GM12878 (cell line): ENCODE results near the gene SIMC1. TPM values are rescaled to one million over a fixed set of nuclear protein-coding genes. Genes with fewer than 3 reads are reported as not detected.
"Not testable (repeated sequence)": the region's sequence is repeated elsewhere in the genome, so short reads cannot be mapped to it uniquely, and the experiment has no call there.

Source experiments
- ATAC-seq: fragments of 200-7000 bp; cut with Tn5 transposase; 3 replicates; pipeline ENCODE4 v1.9.1; 2020; ENCODE audit warnings: mild to moderate bottlenecking, moderate library complexity
- BruUV-seq: library from RNA; stranded (reverse); fragments of 400-500 nt; replicated peaks from 2 replicates; lab custom pipeline; 2021; lab: Mats Ljungman, UMichigan
- CTCF ChIA-PET: fragments of 300-600 bp; sonication (Branson Sonifier 250); formaldehyde crosslinking; extraction: SDS; loops from one replicate; lab custom pipeline; 2021; ENCODE audit warnings: inconsistent platforms; lab: Yijun Ruan, JAX
- POLR2A ChIA-PET: fragments of 350-600 bp; formaldehyde crosslinking; extraction: SDS; loops from one replicate; lab custom pipeline; 2021; ENCODE audit warnings: inconsistent platforms; lab: Charles Lee
- RAD21 ChIA-PET: fragments of 300-600 bp; sonication (Branson Sonifier 250); formaldehyde crosslinking; loops from one replicate; lab custom pipeline; 2023; ENCODE audit warnings: antibody characterized with exemption; ENCODE audit not compliant: unreplicated experiment; lab: Charles Lee
- SMC1A ChIA-PET: fragments of 300-600 bp; sonication (Branson Sonifier 250); formaldehyde crosslinking; loops from one replicate; lab custom pipeline; 2023; ENCODE audit not compliant: unreplicated experiment, uncharacterized antibody; lab: Charles Lee
- DNase-seq: peaks from one replicate; pipeline ENCODE4 v3.0.0-alpha.2; 2011; ENCODE audit warnings: low read depth, low spot score
- FAIRE-seq: peaks from 3 replicates; lab custom pipeline; 2011; peaks lifted over from hg19 to GRCh38; lab: Jason Lieb, UNC
- H2AFZ ChIP-seq: 2 replicates; pipeline ENCODE4 v1.6.0; 2011; ENCODE audit warnings: low read depth, low read length, control low read depth; ENCODE audit not compliant: control insufficient read depth
- H3K27ac ChIP-seq: 2 replicates; pipeline ENCODE4 v1.5.1; 2011; ENCODE audit warnings: control low read depth; ENCODE audit not compliant: control insufficient read depth, insufficient read depth
- H3K27me3 ChIP-seq, 2 experiments: replicated peaks in 1 of 2; 2 replicates each; pipeline versions ENCODE4 v1.6.0 to v1.6.1; 2011; ENCODE audit warnings: low read length in 1 of 2; ENCODE audit not compliant: control insufficient read depth in 2 of 2, insufficient read depth in 2 of 2
- H3K36me3 ChIP-seq, 2 experiments: 2 replicates each; pipeline ENCODE4 v1.5.1; 2011; ENCODE audit warnings: low read length in 1 of 2; ENCODE audit not compliant: control insufficient read depth in 2 of 2, insufficient read depth in 2 of 2
- H3K4me1 ChIP-seq: 2 replicates; pipeline ENCODE4 v1.6.1; 2011; ENCODE audit warnings: mild to moderate bottlenecking, low read length, moderate library complexity, mixed read lengths; ENCODE audit not compliant: control insufficient read depth, insufficient read depth
- H3K4me2 ChIP-seq: 2 replicates; pipeline ENCODE4 v1.6.0; 2011; ENCODE audit warnings: control low read depth; ENCODE audit not compliant: control insufficient read depth, insufficient read depth
- H3K4me3 ChIP-seq: fragments of 200-600 bp; sonication (generic); 2 replicates; pipeline ENCODE4 v1.5.1; 2016
- H3K79me2 ChIP-seq: 2 replicates; pipeline ENCODE4 v1.6.0; 2011; ENCODE audit warnings: low read length; ENCODE audit not compliant: control insufficient read depth, insufficient read depth
- H3K9ac ChIP-seq: 2 replicates; pipeline ENCODE4 v1.8.0; 2011; ENCODE audit warnings: low read length, control low read depth, mixed read lengths; ENCODE audit not compliant: control insufficient read depth, insufficient read depth
- H3K9me3 ChIP-seq: replicated peaks from 3 replicates; pipeline ENCODE4 v1.5.1; 2011; ENCODE audit warnings: mild to moderate bottlenecking, low read length; ENCODE audit not compliant: control insufficient read depth, insufficient read depth
- H4K20me1 ChIP-seq: 2 replicates; pipeline ENCODE4 v1.6.0; 2011; ENCODE audit not compliant: control insufficient read depth, insufficient read depth
- WGBS: methylation state at CpG from one replicate; pipeline ENCODE4 v1.1.6; 2016; ENCODE audit warnings: low lambda C conversion rate; ENCODE audit not compliant: insufficient replicate concordance, insufficient coverage; ENCODE audit errors: missing lambda C conversion rate; 5-methylcytosine and 5-hydroxymethylcytosine counted together
- in situ Hi-C: fragments of 300-500 bp; cut with MboI; formaldehyde crosslinking; loops from 9 replicates; pipeline ENCODE4 v1.14.3; 2018; ENCODE audit warnings: mixed read lengths
- intact Hi-C: fragments of 100-400 bp; cut with micrococcal nuclease; formaldehyde crosslinking; loops from one replicate; pipeline ENCODE4 v1.14.2; 2022; ENCODE audit not compliant: unreplicated experiment
- polyA plus RNA-seq, 11 experiments: library from polyadenylated mRNA; depleted of rRNA in 4 of 11; unstranded in 6 of 11; stranded (reverse) in 5 of 11; fragments of >200 nt; fragmentation: Nextera tagmentation in 4 of 11; fragmentation: Illumina TruSeq in 1 of 11; extraction: Ambion mirVana in 4 of 11; extraction: Trizol in 1 of 11; gene quantifications; 1 replicate in 1 of 11; 2 replicates in 10 of 11; pipeline versions ENCODE4 v1.2.1 to v1.2.3, GENCODE V29; 2011 to 2016; ENCODE audit warnings: inconsistent platforms in 2 of 11, missing spikeins in 2 of 11, low read depth in 1 of 11
- total RNA-seq, 4 experiments: library from RNA; depleted of rRNA in 3 of 4; stranded (reverse); fragments of >200 nt in 3 of 4; fragmentation: Illumina TruSeq in 1 of 4; extraction: Trizol in 1 of 4; gene quantifications; 2 replicates each; pipeline versions ENCODE4 v1.2.1 to v1.2.3, GENCODE V29; 2013 to 2021

SIMC1 gene
- total and polyA plus RNA-seq, 10 of the 15 experiments (the other 5 are each of a cell fraction or from before 2014, with no cell fraction given) = 3.0 to 16.5 (median 10.4) TPM

- DNase-seq, CTCF ChIA-PET, H3K4me1 ChIP-seq, H3K27ac ChIP-seq, SMC1A ChIA-PET, H3K4me2 ChIP-seq, H3K9me3 ChIP-seq, H3K79me2 ChIP-seq, ATAC-seq, FAIRE-seq, BruUV-seq, H3K36me3 ChIP-seq, in situ Hi-C loops, H3K9ac ChIP-seq, H3K27me3 ChIP-seq, H3K4me3 ChIP-seq, intact Hi-C loops, RAD21 ChIA-PET, H4K20me1 ChIP-seq, H2AFZ ChIP-seq, POLR2A ChIA-PET: not testable (repeated sequence)
- WGBS = no CpG with 5 or more reads among the region's 2 CpGs
Observed at GRCh38 chr5:176244318-176244717, 6.1 kb downstream of the SIMC1 start.

DNA sequence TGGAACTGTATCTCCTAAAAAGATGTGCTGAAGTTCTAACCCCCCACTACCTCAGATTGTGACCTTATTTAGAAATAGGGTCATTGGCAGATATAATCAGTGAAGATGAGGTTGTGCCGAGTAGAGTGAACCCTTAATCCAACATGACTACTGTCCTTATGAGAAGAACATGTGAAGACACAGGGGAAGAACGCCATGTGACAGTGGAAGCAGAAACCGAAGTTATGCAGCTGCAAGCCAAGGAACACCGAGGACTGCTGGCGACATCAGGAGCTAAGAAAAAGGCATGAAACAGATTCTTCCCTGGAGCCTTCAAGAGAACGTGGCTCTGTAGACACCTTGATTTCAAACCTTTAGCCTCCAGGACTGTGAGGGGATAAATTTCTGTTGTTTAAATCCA, 6.8 kb downstream of the SIMC1 start:
- intact Hi-C loops, H3K4me3 ChIP-seq, in situ Hi-C loops, H3K79me2 ChIP-seq, H3K9me3 ChIP-seq, POLR2A ChIA-PET, BruUV-seq, H4K20me1 ChIP-seq, H3K4me2 ChIP-seq, H3K4me1 ChIP-seq, CTCF ChIA-PET, H3K36me3 ChIP-seq, H2AFZ ChIP-seq, H3K27me3 ChIP-seq, ATAC-seq, DNase-seq, H3K27ac ChIP-seq, FAIRE-seq, SMC1A ChIA-PET, RAD21 ChIA-PET, H3K9ac ChIP-seq: not testable (repeated sequence)
- WGBS = 87% methylated on average over 4 of the region's 6 CpGs

GRCh38 chr5:176245489-176245888, 7.3 kb downstream of the SIMC1 start:
- FAIRE-seq, H4K20me1 ChIP-seq, H3K4me3 ChIP-seq, BruUV-seq, ATAC-seq, H3K9me3 ChIP-seq, H3K36me3 ChIP-seq, H3K27me3 ChIP-seq, H3K79me2 ChIP-seq, H3K27ac ChIP-seq, in situ Hi-C loops, H2AFZ ChIP-seq, DNase-seq, intact Hi-C loops, H3K4me1 ChIP-seq, H3K9ac ChIP-seq, H3K4me2 ChIP-seq, SMC1A ChIA-PET, POLR2A ChIA-PET, RAD21 ChIA-PET, CTCF ChIA-PET: not testable (repeated sequence)
- 90% methylated on average over 4 of the region's 5 CpGs for WGBS

GRCh38 chr5:176250691-176251090, 12.5 kb downstream of the SIMC1 start:
- FAIRE-seq, DNase-seq, CTCF ChIA-PET, H3K36me3 ChIP-seq, H4K20me1 ChIP-seq, in situ Hi-C loops, ATAC-seq, H3K9me3 ChIP-seq, H2AFZ ChIP-seq, POLR2A ChIA-PET, SMC1A ChIA-PET, H3K9ac ChIP-seq, intact Hi-C loops, H3K27me3 ChIP-seq, H3K4me2 ChIP-seq, RAD21 ChIA-PET, H3K4me3 ChIP-seq, H3K4me1 ChIP-seq, H3K79me2 ChIP-seq, H3K27ac ChIP-seq, BruUV-seq: not testable (repeated sequence)
- WGBS = 94% methylated on average over 2 of the region's 2 CpGs
